Neural progenitor cell (in vitro differentiated cells): ENCODE data around the gene DYNLT2. TPM values are rescaled to one million over a fixed set of nuclear protein-coding genes. Genes with fewer than 3 reads are reported as not detected.

ENCODE experiments used
- DNase-seq: peaks from one replicate; pipeline ENCODE4 v3.0.0-alpha.2; 2016; ENCODE audit warnings: low spot score
- H2AFZ ChIP-seq: fragments of 200-600 bp; sonication (generic); replicated peaks from 2 replicates; pipeline ENCODE4 v1.6.1; 2016; ENCODE audit warnings: antibody characterized with exemption
- H3F3A ChIP-seq: fragments of 200-600 bp; sonication (generic); 2 replicates; pipeline ENCODE4 v1.6.1; 2016; ENCODE audit warnings: antibody characterized with exemption, low read depth
- H3K27ac ChIP-seq: fragments of 200-600 bp; sonication (generic); 2 replicates; pipeline ENCODE4 v1.5.1; 2016; ENCODE audit warnings: mild to moderate bottlenecking
- H3K27me3 ChIP-seq: fragments of 200-600 bp; sonication (generic); 2 replicates; pipeline ENCODE4 v1.6.1; 2016; ENCODE audit warnings: mild to moderate bottlenecking, moderate library complexity
- H3K36me3 ChIP-seq: fragments of 200-600 bp; sonication (generic); 2 replicates; pipeline ENCODE4 v1.5.1; 2016
- H3K4me1 ChIP-seq: fragments of 200-600 bp; sonication (generic); 2 replicates; pipeline ENCODE4 v1.6.1; 2016; ENCODE audit warnings: mixed run types
- H3K4me2 ChIP-seq: fragments of 200-600 bp; sonication (generic); 2 replicates; pipeline ENCODE4 v1.6.1; 2016
- H3K4me3 ChIP-seq: fragments of 200-600 bp; sonication (generic); 2 replicates; pipeline ENCODE4 v1.5.1; 2016
- H3K79me2 ChIP-seq: fragments of 200-600 bp; sonication (generic); 2 replicates; pipeline ENCODE4 v1.6.1; 2016; ENCODE audit warnings: low read depth
- H3K9ac ChIP-seq: fragments of 200-600 bp; sonication (generic); 2 replicates; pipeline ENCODE4 v1.6.1; 2016
- H3K9me3 ChIP-seq: fragments of 200-600 bp; sonication (generic); 2 replicates; pipeline ENCODE4 v1.5.1; 2016; ENCODE audit warnings: low read depth
- H4K20me1 ChIP-seq: fragments of 200-600 bp; sonication (generic); 2 replicates; pipeline ENCODE4 v1.6.1; 2016; ENCODE audit warnings: low read depth
- H3K27ac Mint-ChIP-seq: 3 replicates; pipeline ENCODE4 v1.8.0; 2021; ENCODE audit warnings: mixed read lengths
- H3K27me3 Mint-ChIP-seq: 2 replicates; pipeline ENCODE4 v1.8.0; 2022; ENCODE audit warnings: low read depth, mild to moderate bottlenecking, inconsistent platforms, moderate library complexity, mixed read lengths; ENCODE audit not compliant: insufficient read depth
- H3K36me3 Mint-ChIP-seq: 3 replicates; pipeline ENCODE4 v1.8.0; 2021; ENCODE audit warnings: mixed read lengths
- H3K4me1 Mint-ChIP-seq: 3 replicates; pipeline ENCODE4 v1.8.0; 2021; ENCODE audit warnings: mixed read lengths
- H3K4me3 Mint-ChIP-seq: 3 replicates; pipeline ENCODE4 v1.8.0; 2021; ENCODE audit warnings: mild to moderate bottlenecking, moderate library complexity, mixed read lengths
- H3K9me3 Mint-ChIP-seq: 3 replicates; pipeline ENCODE4 v1.8.0; 2020; ENCODE audit warnings: mixed read lengths
- CTCF ChIP-seq: fragments of 200-600 bp; sonication (generic); IDR thresholded peaks from 2 replicates; pipeline ENCODE4 v1.5.1; 2017; ENCODE audit warnings: antibody characterized with exemption, mild to moderate bottlenecking
- EZH2 ChIP-seq: fragments of 200-600 bp; sonication (generic); IDR thresholded peaks from 2 replicates; pipeline ENCODE4 v1.6.1; 2017; ENCODE audit warnings: antibody characterized with exemption, mild to moderate bottlenecking, moderate library complexity
- EZH2phosphoT487 ChIP-seq: fragments of 200-600 bp; sonication (generic); IDR thresholded peaks from 2 replicates; pipeline ENCODE4 v1.6.1; 2017; ENCODE audit warnings: antibody characterized with exemption
- total RNA-seq: library from RNA; depleted of rRNA; stranded (reverse); fragments of >200 nt; gene quantifications from 2 replicates; pipeline ENCODE4 v1.2.3, GENCODE V29; 2015; ENCODE audit warnings: low replicate concordance

Gene DYNLT2
- total RNA-seq, 1 donor from 2014 or later: 4.7 TPM

DNA sequence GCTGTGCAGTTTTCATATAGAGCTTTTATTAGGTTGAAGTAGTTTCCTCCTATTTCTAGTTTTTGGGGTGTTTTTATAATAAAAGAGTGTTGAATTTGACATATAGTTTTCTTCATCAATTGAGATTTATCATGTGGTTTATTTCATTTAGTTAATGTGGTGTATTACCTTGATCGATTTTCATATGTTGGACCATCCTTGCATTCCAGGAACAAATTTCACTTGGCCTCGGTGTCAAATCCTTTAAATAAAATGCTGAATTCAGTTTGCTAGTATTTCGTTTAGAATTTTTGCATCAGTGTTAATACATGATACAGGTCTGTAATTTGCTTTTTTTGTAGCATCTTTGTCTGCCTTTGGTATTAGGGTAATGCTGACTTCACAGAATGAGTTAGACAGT is 6.0 kb downstream of the DYNLT2 start:
- Histone ChIP-seq H3F3A (peaks cover 4% of the 10 kb centered on the region), H3K79me2 (peaks cover 11% of the 10 kb centered on the region), H3K4me3 (no peak overlapping the region), H3K4me2 (no peak overlapping the region), H3K27me3 (peaks cover 6% of the 10 kb centered on the region), H3K36me3 (no peaks in the 10 kb centered on the region), H3K27ac (no peak overlapping the region), H3K9ac (no peak overlapping the region), H3K4me1 (peaks cover 7% of the 10 kb centered on the region), H3K9me3 (no peaks in the 10 kb centered on the region), H2AFZ (no peak overlapping the region), H4K20me1 (no peaks in the 10 kb centered on the region)
- H3K4me3 Mint-ChIP-seq: no peak overlapping the region
- H3K27ac Mint-ChIP-seq: no peak overlapping the region
- peaks cover 13% of the 10 kb centered on the region for H3K36me3 Mint-ChIP-seq
- peaks cover 8% of the 10 kb centered on the region for H3K4me1 Mint-ChIP-seq
- peaks cover 2% of the 10 kb centered on the region for H3K27me3 Mint-ChIP-seq
- DNase-seq: no peak
- TF ChIP-seq CTCF: no peak
- peaks cover 11% of the 10 kb centered on the region for H3K9me3 Mint-ChIP-seq

GRCh38 chr6:169741344-169741743 is 10.0 kb downstream of the DYNLT2 start:
- Histone ChIP-seq H3K27me3 (peaks cover 6% of the 10 kb centered on the region), H4K20me1 (no peaks in the 10 kb centered on the region), H2AFZ (no peak overlapping the region), H3K36me3 (no peaks in the 10 kb centered on the region), H3K4me1 (no peaks in the 10 kb centered on the region), H3K27ac (no peak overlapping the region), H3K79me2 (no peaks in the 10 kb centered on the region), H3K4me3 (no peak overlapping the region), H3F3A (no peaks in the 10 kb centered on the region), H3K9me3 (no peaks in the 10 kb centered on the region), H3K4me2 (no peak overlapping the region), H3K9ac (no peak overlapping the region)
- peaks cover 3% of the 10 kb centered on the region for H3K4me1 Mint-ChIP-seq
- TF ChIP-seq CTCF (no peak), EZH2 (no peak), EZH2phosphoT487 (no peak)
- peaks cover 3% of the 10 kb centered on the region for H3K27me3 Mint-ChIP-seq
- H3K36me3 Mint-ChIP-seq: peaks cover 3% of the 10 kb centered on the region
- DNase-seq: no peak
- H3K27ac Mint-ChIP-seq: no peak overlapping the region
- H3K4me3 Mint-ChIP-seq: no peak overlapping the region
- H3K9me3 Mint-ChIP-seq: peaks cover 10% of the 10 kb centered on the region

DNA sequence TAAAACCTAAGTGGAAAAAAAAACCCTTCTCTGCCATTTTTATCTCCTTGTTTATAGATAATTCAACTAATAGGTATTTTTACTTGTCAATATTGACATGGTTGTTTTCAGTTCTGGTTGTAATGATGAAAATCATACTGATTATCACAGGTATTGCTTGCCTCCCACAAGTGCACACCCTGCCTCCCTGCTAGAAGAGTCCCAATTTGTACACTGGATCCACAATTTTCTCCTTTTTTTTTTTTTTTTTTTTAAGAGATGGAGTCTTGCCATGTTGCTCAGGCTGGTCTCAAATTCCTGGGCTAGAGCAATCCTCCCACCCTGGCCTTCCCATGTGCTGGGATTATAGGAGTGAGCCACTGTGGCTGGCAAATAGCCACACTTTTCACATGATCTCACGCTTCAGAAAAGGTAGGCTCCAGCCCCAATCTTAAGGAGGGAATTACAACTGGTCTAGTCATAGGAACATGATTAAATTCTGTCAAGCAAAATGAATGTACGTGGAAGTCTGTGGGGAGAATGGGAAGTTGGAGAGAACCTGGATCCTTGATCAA is 12.3 kb downstream of the DYNLT2 start:
- H3K27ac Mint-ChIP-seq: no peak overlapping the region
- H3K36me3 Mint-ChIP-seq: no peaks in the 10 kb centered on the region
- Histone ChIP-seq H3K9me3 (no peaks in the 10 kb centered on the region), H3K27ac (no peak overlapping the region), H3K27me3 (no peaks in the 10 kb centered on the region), H3K79me2 (no peaks in the 10 kb centered on the region), H2AFZ (no peak overlapping the region), H3K9ac (no peak overlapping the region), H3K36me3 (no peaks in the 10 kb centered on the region), H4K20me1 (no peaks in the 10 kb centered on the region), H3K4me2 (no peak overlapping the region), H3K4me1 (no peaks in the 10 kb centered on the region), H3K4me3 (no peak overlapping the region), H3F3A (no peaks in the 10 kb centered on the region)
- no peaks in the 10 kb centered on the region for H3K9me3 Mint-ChIP-seq
- peaks cover 3% of the 10 kb centered on the region for H3K4me1 Mint-ChIP-seq
- TF ChIP-seq CTCF (no peak), EZH2 (no peak), EZH2phosphoT487 (no peak)
- H3K4me3 Mint-ChIP-seq: no peak overlapping the region
- peaks cover 3% of the 10 kb centered on the region for H3K27me3 Mint-ChIP-seq
- no peak for DNase-seq
